Measurements from ENCODE around the gene ANKS1B.
A peak's percentile ranks its signal among the peaks of the same experiment; 100 is the strongest.

Gene ANKS1B

DNA sequence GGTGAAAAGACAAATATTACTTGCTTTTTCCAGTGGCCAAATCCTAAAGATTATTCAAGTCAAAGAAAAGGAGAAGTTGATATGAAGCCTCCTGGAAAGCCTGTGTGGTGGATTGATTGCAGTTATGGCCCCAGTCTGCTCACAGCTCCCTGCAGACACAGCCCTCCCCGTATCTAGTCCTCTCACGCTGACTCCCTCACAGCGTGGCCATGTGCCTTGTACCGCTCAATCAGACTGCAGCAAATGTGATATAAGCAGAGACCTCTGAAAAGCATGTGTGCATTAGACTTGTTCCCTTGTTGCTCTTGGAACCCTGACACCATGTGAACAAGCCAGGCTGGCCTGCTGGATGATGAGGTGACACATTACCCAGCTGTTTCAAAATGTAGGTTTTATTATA lies 735.2 kb downstream of the ANKS1B start:
- DNase-seq = no peak

DNA sequence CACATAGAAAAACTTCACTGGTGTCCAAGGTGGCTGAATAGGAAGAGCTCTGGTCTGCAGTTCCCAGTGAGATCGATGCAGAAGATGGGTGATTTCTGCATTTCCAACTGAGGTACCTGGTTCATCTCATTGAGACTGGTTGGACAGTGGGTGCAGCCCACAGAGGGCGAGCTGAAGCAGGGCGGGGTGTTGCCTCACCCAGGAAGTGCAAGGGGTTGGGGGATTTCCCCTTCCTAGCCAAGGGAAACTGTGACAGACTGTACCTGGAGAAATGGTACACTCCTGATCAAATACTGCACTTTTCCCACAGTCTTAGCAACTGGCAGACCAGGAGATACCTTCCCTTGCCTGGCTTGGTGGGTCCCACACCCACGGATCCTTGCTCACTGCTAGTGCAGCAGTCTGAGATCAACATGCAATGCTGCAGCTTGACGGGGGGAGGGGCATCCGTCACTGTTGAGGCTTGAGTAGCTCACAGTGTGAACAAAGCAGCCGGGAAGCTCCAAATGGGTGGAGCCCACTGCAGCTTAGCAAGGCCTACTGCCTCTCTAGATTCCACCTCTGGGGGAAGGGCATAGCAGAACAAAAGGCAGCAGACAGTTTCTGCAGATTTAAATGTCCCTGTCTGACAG lies 746.7 kb downstream of the ANKS1B start:
- DNase-seq = peak; percentile 86

DNA sequence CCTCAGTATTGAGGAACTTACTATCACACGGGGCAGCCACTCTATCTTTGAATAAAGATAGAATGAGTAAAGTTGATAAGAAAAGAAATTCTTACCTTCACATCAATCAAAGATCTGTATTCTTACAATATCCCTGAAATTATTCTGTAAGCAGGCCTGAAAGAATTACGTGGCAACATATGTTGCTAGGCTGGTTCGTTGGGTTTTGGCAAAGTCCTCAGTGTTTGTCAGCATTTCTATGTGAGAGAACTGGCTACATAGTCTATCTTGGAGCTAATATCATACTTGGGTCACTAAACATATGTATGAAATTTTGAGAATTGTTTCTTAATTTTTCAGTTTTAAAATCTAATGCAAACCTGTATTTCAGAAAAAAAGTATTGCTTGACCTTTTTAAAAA lies 749.4 kb downstream of the ANKS1B start:
- no peak for DNase-seq

DNA sequence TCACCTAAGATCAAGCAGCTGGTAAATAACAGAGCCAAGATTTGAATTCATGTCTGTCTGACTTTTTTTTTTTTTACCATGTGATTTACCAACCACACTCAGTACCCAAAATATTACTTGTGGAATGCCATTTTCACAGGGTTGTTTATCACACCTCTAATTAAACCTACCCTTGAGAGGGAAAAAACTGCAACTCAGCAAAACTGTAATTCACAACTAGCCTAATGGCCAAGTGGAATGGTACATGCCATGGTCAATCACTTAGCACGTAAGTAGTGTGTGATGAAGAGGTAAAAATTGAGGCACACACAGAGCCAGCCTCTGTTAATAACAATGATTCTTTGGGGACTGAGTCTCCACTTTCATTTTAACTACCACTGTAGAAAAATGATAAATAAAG lies 750.0 kb downstream of the ANKS1B start:
- no peak for DNase-seq

DNA sequence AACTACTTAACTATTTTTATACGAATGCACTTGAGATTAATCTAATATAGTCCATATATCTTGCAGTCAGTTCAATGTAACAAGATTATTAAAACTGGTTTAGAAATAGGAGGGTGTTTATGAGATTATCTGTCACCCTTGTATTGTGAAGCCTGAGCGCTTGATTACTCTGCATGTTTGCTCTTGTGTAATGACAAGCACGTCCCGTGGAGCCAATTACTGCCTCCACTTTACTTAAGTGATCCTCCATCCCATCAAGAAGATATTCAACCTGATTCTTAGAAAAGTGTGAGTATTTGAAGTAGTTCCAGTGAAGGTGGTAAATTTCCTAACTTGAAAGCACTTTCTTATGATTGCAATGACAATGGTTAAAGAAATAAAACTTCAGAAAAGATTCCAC lies 752.4 kb downstream of the ANKS1B start:
- DNase-seq = peak; percentile 91

DNA sequence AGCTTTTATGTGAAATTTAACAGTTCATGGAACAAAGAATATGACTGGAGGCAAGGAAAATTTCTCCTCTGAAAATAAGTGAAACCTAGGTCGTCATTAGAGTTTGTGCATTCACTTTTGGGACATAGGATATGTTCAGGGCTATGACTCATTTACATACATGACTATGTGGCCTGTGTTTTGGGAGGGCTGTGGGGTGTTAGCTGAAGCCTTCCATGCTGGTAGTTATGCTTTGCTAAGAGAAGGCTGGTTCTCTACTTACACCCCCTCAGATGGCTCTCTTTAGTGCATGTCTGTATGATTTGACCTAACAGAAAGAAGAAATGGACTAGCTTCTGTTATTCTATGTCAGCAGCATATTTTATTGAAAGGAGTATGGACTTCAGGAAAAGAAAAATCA lies 753.7 kb downstream of the ANKS1B start:
- DNase-seq = no peak

DNA sequence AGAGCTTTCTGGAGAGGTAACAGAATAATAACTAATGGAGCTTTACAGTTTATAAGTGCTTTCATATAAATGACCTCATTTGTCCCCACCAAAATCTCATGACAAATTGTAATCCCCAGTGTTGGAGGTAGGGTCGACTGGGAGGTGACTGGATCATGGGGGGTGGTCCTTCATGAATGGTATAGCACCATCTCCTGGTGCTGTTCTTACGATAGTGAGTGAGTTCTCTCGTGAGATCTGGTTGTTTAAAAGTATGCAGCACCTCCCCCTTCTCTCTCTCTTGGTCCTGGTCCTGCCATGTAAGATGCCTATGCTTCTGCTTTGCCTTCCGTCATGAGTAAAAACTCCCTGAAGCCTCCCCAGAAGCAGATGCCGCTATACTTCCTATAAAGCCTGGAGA lies 760.5 kb downstream of the ANKS1B start:
- DNase-seq = no peak

DNA sequence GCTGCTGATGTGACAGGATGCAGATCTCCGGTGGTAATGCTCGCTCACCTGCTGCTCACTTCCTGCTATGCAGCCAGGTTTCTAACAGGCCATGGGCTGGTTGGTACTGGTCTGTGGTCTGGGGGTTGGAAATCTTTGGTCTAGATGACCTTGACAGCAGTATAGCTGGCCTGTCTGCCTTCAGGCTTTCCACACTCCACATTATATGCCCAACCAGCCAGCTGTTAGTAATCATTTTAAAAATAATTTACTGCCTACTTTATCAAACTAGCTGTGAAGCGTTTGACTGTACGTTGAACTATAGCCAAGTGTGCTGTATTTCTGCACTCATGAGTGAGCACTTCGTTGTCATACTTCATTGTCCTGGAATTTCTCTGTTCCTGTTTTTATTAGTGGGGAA lies 761.2 kb downstream of the ANKS1B start:
- no peak for DNase-seq

DNA sequence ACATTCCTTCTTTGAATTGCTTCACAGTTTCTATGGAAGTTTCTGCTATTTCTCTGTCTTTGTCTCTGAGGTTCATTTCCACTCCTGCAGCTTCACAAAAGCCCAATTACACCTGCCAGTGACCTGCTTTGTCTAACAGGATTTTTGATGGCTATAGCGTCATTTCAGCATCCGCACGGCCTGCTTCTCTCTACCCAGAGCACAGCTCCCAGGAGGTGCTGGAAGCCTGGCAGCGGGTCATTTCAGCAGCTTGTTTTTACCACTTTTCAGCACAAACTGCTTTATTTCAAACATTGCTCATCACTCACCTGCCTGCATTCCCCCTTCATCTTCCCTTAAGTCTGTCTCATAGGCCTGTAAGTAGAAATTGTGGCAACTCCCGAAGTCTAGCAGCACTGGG lies 771.7 kb downstream of the ANKS1B start:
- DNase-seq = no peak

DNA sequence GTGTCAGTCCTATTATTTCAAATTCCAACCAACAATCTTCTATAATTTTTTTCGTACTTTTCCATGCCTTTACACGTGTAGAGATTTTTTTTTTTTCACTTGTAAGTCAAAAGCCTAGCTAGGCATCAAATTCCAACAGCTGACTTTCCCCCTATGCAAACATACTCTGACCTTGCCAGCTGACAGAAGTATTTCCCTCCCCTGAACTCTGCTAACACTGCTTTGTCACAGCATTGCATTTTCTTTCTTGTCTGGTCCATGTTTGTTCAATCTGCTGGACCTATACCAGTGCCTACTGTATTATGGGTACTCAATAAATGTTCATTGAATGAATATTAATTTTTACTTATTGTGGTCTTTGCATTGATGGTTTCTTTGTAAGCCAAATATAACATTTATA lies 772.5 kb downstream of the ANKS1B start:
- DNase-seq = no peak

DNA sequence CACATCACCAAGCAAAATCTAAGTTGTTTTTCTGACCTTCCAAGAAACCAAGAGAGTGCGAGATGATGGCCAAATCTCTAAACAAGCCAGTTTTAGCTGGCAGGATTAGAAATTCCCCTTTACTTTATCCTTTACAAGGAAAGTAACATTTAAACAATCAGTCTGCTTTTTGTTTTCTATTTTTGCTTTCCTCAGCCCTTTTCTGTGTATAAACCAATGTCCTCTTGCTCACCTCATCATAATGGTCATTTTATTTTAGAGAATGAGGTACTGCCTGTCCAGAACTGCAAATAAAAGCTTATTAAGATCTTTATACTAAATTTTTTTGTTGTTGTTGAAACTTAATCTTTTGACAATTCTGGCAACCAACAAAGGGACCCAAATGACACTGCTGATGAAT lies 779.6 kb downstream of the ANKS1B start:
- DNase-seq = no peak

DNA sequence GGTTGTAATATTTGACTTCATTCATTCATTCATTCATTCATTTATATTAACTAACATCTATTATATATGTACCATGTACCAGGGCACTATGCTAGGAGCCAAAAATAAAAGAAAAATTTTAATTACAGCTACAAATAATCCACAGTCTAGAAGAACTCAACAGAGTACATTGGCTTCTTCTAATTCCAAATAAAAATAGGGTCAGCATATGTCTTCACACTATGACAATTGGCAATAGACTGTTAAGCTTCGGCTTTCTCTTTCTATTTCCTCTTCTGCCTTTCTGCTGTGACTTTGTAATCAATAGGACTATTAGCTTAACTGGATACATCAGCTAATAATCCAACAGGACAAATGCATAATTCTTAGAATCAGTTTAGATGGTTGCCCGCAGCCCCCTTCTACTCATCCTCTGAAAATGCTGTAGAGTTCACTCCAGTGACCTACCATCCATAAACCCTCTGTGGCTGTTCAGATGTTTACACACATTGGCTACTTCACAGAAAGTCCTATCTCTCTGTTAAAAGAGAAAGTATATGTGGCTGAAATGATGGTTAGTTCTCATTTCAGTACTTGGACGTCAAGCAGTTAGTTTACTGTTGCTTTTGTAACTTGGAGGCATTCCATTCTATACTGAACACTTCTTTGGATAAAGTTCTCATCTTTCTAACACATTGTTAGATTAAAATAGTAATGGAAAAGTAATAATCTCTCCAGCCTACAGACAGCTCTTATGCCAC lies 782.7 kb downstream of the ANKS1B start:
- no peak for DNase-seq

DNA sequence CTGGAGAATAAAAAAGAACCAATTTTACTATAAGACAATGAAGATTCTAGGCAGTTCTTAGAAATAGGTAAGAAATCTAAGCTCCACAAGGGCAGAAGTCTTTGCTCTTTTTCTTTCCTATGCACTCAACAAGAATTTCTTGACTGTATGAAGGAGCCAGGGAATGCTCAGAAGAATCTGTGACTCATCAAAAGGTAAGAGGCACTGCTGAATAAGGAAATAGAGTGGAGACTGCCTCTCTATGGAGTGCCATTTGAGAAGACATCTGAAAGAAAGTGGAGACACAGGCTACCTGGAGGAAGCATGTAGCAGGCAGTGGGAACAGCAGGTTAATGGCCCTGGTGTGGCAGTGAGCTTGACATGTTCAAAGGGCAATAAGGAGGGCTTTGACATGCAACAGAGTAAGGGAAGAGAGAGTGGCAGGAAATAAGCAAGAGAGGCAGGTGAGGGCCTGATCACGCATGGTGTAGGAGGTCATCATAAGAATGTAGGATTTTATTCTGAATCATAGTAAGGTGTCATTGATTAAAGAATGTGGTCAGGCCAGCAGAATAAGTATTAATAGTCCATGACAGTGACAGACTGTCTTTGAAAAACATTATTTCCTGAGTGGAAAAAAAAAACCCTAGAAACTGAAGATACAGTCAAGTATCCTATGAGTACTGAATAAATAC lies 783.9 kb downstream of the ANKS1B start:
- no peak for DNase-seq

DNA sequence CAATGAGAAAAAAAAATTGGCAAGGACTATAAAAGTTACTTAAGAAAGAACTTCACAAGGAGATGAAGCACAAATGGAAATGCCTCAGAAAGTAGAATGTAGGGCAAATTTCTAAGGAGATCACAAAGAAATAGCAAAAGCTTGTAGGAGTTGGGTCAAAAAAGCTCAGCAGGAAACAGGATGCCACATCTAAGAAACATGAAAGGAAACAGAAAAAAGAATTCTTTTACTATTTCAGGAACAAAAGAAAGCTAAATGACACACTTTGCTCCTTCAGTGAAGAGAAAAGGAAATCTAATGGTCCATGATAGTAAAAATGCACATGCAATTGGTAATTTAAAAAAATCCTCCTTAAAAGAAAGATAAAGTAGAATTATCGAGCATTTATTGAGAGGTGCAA lies 789.3 kb downstream of the ANKS1B start:
- DNase-seq = no peak

DNA sequence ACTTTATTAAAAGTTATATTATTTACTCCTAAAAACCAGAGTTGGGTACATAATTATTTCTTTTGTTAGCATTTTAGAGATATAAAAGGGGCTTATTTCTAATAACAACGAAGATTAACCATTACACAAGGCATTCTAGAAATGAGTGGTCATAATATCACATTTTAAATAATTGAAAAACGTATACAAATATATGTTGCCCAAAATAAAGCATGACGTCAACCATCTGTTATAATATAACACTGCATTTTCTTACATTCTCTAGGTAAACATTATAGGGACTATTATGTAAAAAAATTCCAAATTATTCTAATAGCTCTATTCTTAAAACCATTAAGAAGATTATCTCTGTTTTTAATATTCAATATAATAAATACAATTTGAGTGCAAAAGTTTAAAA lies 792.2 kb downstream of the ANKS1B start:
- no peak for DNase-seq

DNA sequence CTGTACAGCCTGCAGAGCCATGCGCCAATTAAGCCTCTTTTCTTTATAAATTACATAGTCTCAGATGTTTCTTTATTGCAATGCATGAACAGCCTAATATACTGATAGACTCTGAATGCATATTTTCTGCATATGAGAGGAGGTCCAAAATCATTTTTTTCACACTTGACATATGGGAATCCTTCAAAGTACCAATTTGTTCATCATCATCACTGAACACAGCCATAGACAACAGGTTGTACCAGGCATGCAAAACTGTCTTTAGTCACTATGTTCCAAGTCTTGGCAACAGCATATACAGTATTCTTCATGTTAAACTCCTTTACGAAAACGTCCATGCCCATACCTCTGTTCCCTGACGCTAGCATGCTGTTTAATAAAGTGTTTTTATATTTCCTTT lies 807.9 kb downstream of the ANKS1B start:
- DNase-seq = no peak

DNA sequence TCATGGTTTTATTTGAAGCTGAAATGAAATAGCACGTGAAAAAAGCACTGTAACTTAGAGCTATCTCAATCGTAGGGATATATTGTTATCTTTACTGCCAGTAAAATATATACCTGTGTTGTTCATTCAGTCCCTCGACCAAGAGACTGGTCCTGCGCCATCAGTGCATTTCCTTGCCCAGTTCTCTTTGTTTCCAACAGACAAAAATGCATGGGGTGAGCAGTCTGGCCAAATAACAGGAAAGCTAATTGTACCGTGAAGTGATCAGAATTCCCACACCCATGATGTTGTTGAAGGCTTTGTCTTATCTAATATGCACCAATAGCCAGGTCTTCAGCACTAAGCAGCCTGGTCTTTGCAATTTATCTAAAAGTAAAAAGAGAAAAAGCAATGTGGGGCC lies 814.3 kb downstream of the ANKS1B start:
- DNase-seq = no peak

DNA sequence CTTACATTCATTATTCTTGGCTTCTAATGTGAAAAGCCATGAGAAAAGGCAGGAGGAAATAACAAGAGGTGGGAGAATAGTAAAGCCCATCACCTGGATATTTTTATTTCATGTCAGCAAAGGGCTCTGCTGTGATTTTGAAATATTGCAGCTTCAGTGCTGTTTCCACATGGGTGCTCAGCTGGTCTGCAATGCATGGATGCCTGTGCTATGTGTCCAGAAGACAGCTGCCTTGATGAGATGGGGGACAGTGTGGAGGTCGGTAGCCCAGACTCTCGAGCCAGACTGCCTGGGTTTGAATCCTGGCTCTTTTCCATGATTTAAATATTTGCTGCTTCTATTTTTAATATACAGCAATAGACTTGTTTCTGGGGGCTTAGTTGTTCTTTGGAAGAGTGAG lies 814.7 kb downstream of the ANKS1B start:
- DNase-seq = no peak

DNA sequence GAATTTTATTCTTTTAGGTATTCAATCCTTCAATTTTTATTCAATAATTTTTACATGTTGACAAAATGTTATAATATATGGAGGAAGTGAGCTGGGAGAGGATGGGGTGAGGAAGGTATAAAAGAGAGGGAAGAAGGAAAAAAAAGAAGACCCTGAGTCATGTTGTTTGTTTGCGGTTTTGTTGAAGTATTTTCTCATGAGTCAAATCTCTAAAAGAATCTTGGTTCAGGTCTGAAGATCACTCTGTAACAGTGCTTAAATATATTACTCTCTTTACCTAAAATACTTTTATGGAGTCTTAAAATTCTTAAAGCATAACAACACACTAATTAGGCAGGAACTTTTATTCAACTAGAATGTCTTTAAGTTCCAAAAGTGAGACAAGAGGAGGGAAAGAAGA lies 826.8 kb downstream of the ANKS1B start:
- no peak for DNase-seq

DNA sequence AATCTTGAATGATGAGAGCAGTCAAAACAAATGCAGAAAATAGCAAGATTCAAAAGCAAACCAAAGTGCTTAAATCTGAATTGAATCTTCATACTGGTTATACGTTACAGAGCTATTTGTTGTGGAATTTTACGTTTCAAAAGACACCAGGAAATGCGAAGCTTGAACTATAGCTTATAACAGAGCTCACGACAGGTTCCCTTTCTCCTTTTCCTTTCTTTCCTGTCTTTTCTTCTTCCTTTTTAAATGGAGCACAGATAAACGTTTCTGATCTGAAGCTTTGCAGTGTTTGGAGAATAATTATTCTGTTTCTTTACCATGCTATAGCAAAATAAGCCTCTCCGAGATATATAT lies 829.8 kb downstream of the ANKS1B start:
- no peak for DNase-seq

DNA sequence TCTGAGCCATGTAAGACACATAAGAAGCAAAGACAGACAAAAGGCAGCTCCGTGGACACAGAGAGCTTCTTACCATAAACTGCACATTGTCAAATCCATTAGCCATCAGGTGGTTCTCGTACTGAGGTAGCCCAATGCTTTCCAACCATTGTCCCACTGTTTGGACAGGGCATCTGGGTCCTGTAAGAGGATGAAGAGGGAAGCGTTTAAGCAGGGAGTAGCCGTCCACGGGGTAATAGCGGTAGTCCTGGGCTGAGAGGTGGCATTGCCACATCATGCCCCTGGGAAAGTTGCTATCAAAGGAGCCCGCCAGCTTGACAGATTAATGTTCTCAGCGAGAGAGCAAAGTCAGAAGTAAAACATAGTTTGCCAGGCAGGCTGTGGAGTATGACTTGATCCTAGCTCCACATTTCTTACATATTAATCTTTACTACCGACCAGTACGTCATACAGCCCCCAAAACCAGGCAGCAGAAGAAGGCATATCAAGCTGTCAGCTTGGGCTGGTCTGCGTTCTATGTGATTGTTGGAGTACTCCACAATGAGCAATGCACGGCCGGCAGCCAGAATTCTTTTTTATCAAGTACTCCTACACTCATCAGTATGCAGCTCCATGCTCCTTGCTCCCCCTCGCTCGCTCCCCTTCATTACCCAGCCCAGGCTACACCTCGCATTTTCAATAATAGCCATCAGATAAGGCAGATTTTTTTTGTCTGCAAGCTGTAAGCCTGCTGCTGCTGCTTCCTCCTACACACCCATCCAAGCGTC lies 830.3 kb downstream of the ANKS1B start:
- DNase-seq = no peak

DNA sequence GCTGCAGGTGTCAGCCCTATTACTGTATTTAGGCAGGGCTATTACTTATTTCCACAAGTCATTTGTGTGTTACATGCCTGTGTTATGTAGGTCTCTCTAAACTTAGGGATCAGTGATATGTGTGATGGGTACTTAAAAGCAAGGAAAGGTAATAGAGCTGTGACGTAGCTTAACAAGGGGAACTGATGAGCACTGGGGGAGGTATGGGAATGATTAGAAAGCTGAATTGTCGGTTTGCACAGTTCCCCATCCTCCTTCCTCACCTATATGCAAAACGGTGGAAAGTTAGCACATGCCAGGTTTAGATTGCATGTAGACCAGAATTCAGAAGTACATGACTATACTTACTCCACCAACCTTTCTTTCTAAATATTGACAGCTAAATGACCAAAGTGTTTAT lies 831.4 kb downstream of the ANKS1B start:
- DNase-seq = no peak

DNA sequence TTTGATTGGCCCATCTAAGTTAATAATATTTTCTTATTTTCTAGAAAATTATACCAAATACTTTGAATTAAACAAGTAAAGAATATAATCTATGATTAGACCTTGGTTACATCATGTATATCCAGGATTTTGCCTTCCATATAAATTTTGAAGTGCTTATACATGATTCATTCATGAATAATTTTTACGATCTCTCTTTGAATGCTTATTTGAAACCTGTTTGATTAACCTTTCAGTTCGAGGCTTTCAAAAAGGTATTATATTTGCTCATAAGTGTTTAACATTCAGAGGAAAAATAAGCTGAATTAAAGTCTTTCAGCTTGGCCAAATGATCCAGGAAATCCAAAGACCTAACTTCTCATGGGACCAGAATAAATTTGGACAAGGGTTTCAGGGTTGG lies 832.4 kb downstream of the ANKS1B start:
- no peak for DNase-seq

DNA sequence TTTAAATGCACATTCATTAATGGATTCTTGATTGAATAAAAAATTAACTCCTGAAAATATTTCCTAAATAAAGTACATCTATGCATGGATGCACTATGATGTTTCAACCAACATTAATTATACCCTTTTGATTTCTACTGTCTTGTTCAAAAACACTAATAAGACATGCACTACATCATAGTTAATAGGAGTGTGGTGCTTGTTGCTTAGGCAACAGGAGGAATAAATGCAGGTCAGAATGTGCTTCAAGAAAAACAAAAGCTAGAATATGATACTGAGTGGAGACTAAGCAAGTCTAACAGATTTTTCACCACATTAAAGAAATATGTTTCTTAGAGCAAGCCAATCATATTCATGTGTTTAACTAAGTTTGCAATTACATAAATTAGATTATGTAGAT lies 833.0 kb downstream of the ANKS1B start:
- DNase-seq = no peak
